ENCODE results near the gene GFAP.
A peak's percentile ranks its signal among the peaks of the same experiment; 100 is the strongest.
"Not testable (repeated sequence)": the region's sequence is repeated elsewhere in the genome, so short reads cannot be mapped to it uniquely, and the experiment has no call there.

GFAP gene

DNA sequence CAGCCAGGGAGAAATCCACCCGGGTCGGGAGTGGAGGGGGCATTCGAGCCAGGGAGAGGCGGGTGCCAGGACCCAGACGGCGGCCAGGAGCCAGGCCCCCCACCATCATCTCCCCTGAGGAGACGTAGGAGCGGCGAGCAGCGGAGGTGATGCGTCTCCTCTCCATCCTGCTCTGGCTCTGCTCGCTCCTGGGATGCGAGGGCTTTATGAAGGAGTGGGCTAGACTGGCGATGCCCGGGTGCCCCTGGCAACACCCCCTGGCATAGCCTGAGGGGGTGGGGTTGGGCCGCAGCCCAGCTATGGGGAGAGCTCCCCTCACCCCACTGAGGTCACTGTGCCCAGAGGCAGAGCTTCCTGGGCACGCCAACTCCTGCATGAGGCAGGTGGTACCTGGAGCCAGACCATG lies at the start of gene GFAP:
Gene GFAP (minus strand): TSS at position 180 of the 406 bp plus-strand sequence. CDS start 14 bp downstream, at position 166.
- no peak for DNase-seq (ENCODE audit: low read depth in 1 of 2, low spot score in 1 of 2)

DNA sequence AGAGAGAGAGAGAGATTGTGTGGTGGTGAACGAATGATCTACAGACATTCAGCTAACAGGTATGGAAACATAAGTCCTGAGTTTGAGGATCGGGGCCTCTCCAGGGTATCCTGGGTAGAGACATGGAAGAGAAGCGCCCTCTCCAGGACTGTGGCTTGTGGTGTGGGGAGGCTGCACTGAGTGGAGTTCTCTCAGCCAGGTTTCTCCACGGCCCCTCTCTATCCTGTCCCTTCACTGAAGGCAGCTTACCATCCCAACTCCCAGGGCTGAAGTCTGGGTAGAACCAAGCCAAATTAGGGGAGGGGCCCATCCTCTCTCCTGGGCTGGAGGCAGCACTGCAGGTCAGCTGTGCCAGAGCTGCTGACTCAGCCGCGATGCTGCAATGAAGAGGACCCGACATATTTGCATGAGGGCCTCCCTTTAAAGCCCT lies 46.6 kb upstream of the GFAP start:
- DNase-seq (ENCODE audit: low read depth in 1 of 2, low spot score in 1 of 2) = no peak

DNA sequence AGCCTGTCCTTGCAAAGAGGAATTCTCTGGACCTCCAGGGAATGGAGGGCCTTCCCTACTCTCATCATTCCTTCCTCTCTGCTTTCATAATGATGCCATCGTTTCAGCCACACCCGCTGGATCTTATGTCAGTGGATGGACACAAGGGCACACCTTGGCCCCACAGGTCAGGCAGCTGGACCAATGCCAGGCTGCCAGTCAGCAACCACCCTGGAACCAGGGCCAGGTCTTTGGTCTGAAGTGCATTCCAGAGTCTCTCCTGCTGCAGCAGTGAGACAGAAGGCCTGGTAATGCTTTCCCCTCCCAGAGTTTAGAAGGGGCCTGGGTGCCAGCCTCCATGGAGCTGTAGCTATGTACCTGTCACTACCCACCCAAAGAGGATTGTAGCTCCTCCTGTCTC lies 45.4 kb upstream of the GFAP start:
- DNase-seq (ENCODE audit: low read depth in 1 of 2, low spot score in 1 of 2) = no peak

DNA sequence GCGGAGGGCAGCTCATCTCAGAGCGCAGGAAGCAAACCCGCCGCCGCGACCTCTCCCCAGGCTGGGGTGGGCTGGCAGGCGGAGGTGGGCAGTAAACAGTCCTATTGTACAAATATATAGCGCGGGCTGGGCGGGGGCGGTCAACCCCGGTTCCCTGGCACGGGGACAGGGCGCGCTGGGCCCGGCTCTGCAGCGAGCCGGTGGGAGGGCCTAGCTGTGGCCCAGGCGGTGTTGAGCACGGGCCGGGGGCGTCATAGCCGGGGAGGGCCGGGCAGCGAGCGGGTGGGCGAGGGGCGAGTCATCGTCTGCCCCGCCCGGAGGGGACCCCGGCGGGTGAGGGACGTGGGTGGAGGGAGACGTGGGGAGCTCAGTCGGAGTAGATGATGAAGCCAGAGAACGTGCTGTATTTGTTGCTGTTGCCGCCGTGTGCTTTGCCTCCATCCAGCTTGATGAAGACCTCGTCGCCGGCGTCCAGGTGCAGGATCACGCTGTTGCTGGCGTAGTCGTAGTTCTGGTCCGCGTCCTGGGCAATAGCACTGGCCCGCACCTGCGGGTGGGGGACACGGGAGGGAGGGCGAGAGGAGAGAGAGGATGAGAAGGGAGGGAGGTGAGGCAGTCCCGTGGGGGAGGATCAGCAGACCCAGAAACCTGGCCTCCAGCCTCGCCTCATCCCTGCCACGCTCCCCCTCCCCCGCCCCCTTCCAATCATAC lies 44.7 kb upstream of the GFAP start:
- DNase-seq (ENCODE audit: low read depth in 1 of 2, low spot score in 1 of 2) = no peak

DNA sequence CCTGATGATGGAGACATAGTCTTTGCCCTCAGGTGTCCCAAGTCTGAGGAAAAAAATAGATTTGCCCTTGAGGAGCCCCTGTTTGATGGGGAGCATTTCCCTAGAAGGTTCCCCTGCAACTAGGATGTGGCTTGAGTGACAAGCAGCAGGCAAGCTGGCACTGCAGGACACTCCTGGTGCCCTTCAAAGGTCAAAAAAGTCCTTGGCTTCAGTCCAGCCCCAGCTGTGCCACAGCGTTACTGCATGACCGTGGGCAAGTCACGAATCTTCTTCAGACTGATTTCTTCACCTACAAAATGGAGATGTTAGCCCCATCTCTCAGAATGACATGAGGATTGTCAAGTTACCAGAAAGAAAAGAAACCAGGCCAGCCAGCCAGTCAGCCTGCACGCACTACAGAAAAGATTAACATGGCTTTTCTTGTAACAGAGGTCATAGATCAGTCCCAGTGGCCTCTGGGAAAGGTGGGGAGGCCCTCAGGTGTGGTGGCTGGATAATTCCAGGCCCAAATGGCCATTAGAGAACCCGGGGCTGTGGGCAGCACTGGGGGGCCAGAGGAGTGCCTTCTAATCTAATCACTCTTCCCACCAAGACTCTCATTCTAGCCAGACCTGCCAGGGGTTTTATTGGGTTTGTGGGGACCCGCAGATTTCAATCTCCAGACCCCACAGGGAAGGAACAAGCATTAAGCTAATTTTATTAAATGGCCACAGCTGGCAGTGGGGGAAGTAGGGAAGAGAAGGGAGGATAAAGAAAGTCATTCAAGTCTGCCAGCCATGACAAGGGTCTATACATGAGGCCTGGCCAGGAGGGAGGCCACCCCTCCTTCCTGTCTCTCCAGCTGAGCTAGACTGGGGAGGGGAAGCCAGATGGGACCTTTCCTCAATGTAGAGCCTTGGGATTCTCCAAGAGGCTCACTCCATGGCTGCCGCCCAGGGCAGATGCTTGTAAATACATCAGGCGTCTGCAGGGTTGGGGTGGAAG lies 42.0 kb upstream of the GFAP start:
- no peak for DNase-seq (ENCODE audit: low read depth in 1 of 2, low spot score in 1 of 2)

DNA sequence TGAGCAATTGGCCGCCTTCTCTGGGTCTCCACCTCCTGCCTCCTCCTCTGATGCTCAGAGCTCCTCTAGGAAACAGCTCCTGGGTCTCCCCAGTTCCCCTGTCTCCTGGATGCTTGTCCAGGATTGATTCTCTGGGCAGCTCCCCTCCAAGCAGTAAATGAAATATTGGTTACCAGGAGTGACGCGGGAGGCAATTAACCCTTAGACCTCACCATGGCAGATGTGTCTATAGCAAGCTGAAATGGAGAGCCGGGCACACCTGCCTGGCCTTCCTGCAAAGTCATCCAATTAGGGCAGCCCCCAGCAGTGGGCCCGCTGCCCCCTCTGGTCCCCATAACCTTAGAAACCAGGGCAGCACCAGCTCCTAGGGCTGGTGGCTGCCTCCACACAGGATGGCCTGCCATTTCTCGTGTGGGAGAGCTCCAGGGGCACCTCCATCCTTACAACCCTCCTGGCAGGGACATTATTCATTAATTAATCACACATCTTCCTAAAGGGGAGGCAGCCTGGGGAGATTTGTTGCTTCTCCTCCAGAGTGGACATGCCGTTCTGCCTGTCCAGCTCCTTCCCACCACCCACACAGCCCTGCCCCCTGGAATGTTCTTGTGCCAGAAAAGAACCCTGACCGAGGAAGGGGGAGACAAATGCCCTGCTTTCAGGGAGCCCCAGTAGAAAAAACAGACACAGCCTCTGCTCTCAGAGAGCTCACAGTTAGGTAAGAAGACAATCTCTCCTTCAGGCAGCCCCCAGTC lies 40.5 kb upstream of the GFAP start:
- no peak for DNase-seq (ENCODE audit: low read depth in 1 of 2, low spot score in 1 of 2)

DNA sequence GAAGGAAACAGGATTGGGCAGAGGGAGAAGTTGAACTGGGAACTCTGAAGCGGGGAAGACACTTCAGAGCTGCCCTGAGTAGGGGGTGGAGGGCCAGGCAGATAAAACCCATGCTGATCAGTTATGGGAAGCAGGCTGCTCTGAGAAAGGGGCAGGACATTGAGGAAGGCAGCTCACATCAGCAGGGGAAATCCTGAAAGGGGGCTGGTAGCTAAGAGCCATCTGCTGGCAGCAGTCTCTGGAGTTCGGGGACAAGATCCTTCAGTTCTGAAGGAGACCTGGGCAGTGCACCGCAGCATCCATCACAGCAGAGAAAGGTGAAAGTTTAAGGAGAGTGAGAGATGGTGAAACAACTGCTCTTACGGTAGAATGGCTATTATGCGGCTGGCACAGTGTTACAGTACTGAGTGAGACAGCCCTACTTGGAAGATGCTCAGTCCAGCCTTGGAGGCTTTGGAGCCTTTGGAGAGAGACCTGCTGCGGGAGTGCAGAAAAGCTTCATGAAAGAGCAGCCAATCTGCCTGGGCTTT lies 37.7 kb upstream of the GFAP start:
- no peak for DNase-seq (ENCODE audit: low read depth in 1 of 2, low spot score in 1 of 2)

DNA sequence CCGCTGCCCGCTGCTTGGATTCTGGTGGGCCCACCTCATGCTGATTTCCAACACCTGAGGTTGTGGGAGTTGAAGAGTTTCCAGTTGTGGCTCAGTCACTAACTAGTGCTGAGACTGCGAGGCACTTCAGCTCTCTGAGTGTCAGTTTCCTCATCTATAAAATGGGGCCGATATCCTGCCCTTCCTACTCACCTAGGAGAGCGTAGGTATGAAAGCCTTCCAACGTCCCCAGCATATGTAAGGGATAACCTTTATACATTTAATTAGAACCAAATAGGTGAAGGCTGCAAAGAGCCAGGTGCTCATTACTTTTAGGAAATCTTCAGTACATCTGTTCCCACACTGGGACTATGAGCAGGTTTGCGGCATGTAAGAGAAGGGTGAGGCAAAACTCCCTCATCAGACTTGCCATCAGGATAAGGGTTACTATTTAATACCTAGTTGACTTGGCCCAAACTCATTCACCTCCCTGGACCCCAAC lies 33.1 kb upstream of the GFAP start:
- DNase-seq (ENCODE audit: low read depth in 1 of 2, low spot score in 1 of 2) = no peak

DNA sequence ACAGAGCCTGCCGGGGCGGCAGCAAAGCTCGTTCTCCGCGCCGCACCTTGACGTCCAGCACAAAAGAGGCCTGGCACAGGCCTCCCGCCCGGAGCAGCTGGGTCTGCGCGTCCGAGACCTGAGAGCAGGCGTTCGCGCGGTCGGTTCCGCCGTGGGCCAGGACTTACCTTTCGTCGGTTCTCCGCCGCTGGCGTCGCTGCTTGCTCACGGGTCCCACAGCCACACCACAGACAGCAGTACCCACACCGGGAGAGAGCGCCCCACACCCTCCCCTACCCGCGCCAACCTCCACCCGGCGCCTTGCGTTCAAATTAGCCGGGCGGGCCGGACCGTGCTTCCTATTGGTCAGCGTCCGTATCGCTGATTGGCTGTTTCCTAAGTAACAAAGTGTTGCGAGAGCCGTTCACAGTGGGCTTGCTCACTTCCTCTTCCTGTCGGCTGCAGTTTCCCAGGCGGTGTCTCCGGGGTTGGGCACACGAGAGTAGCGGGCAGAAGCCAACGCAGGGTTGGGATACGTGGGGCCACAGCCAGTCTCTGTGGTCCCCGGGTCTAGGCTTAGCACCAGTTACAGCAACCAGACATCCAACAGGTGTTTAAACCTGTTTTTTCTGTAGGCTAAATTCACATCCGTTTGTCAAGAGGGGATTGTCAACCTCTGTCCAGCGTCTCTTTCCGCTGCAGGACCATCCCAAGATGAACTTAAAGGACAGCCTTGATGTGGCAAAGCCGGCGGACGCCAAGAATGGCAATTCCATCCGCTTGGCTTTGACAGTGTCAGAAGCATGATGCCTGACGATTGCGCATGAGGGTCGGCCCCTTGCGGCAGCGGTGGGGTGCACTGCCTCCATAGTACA lies 32.4 kb upstream of the GFAP start, which contains the start of gene KIF18B:
Gene KIF18B (minus strand): TSS at position 313 of the 854 bp plus-strand sequence. CDS start 11,429 bp downstream, outside the sequence.
- DNase-seq (ENCODE audit: low read depth in 1 of 2, low spot score in 1 of 2) = peak; percentile 75 to 76

DNA sequence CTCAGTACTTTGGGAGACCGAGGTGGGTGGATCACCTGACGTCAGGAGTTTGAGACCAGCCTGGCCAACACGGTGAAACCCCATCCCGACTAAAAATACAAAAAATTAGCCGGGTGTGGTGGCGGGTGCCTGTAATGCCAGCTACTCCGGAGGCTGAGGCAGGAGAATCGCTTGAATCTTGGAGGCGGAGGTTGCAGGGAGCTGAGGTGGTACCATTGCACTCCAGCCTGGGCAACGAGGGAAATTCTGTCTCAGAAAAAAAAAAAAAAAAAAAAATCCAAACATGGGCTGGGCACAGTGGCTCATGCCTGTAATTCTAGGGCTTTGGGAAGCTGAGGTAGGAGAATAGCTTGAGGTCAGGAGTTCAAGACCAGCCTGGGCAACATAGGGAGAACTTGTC lies 30.4 kb upstream of the GFAP start:
- DNase-seq (ENCODE audit: low read depth in 1 of 2, low spot score in 1 of 2) = not testable (repeated sequence)

DNA sequence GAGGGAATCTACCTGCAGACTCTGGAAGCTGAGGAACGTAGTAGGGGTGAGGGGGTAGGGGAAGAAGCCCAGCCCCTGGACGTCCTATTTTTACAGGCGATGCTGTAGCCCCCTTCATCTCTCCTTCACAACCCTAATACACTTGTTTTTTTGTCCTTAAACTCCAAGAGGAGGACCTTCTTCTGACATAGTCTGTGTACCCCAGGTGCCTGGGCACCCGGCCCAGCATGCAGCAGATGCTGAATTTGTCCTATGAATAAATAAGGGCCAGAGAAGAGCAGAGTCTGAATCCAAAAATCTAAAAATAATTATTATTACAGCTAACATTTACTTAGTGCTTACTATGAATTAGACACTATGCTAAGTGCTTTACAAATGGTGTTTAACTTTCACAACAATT lies 27.2 kb upstream of the GFAP start:
- no peak for DNase-seq (ENCODE audit: low read depth in 1 of 2, low spot score in 1 of 2)

DNA sequence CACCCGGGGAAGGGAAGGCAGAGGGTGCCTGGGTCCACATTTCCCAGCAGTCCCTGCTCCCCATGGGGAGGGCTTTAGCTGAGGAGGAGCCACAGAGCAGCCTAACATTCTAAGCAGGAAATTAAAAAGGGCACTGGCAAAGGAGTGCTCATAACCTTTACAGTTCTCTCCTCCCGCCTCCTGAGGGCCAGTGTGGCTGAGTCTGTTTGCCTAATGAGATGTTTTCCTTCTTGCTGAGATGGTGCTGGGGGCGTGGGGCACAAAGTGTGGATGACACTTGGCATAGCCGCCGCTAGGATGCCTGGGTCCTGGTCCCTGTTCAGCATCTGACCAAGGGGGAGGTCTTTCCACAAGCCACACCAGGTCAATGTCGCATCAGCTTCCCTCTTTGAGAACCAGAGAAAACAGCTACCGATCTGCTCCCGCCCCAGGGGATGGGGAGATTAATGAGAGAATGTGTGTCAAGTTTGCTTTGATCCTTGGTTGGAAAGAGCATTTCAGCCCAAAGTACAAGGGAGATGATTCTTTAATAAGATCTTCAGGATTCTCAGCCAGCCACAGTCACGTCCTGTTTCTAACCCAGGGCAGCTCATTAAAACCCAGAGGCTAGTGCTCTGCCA lies 26.5 kb upstream of the GFAP start:
- DNase-seq (ENCODE audit: low read depth in 1 of 2, low spot score in 1 of 2) = no peak

DNA sequence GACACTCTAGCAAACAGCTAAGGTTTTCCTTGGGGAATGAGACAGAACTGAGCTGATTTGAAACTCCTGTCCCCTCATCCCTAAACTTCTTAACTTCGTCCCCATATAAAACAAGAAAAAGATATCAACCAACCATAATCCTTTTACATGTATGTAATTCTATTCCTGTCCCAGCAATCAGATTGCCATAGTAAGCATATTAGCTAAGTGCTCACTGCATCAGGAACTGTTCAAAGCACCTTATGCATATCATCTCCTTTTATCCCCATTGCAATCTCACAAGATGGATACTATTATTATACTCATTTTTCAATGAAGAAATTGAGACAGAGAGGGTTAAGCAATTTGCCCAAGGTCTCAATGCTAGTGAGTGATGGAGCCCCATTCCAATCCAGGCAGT lies 25.5 kb upstream of the GFAP start:
- DNase-seq (ENCODE audit: low read depth in 1 of 2, low spot score in 1 of 2) = no peak

DNA sequence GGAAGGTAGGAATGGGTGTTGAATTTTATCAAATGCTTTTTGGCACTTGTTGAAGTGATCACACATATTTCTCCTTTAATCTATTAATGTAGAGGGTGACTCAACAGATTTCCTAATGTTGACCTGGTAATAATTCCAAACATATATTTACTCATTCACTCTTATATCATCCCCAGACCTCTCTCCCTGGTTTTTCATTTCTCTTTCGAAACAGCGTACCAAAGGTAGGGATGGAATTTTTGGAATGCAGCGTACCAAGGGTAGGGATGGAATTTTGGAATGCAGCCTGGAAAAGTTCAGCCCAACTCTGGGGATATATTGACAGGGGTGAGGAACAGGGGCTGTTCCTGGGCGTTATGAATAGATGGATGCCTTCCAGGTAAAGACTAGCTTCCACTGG lies 25.0 kb upstream of the GFAP start:
- no peak for DNase-seq (ENCODE audit: low read depth in 1 of 2, low spot score in 1 of 2)

DNA sequence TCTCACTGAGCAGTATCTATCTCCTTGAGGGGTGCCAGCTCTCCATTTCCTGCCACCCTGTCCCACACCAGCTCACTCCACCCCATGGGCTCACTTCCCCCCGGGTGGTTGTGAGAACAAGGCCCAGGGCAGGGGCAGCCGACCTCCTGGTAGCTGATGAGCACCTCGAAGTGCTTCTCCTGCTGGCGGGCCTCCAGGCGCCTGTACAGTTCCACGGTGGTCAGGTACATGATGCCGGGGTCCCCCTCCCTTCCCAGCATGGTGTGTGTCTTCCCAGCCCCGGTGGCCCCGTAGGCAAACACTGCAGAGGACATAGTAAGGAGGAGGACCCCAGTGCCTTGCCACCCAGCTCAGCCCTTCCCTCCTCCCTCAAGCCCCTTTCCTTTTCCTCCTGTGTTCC lies 19.8 kb upstream of the GFAP start:
- DNase-seq (ENCODE audit: low read depth in 1 of 2, low spot score in 1 of 2) = no peak

DNA sequence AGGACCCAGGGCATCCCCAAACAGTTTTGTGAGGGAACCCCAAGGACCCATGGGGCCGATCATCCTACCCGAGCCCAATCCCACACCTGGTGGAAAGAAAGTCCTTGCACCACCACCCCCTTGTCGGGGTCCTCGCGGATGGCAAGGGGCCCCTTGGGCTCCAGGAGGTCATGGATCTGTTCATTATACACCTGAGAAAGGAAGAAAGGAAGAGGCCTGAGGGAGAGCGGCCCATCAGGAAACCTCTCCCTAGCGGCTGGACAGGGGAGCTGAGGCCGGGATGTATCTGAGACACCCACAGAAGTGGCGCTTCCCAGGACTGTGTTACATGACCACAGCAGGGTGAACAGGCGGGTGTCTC lies 19.4 kb upstream of the GFAP start:
- no peak for DNase-seq (ENCODE audit: low read depth in 1 of 2, low spot score in 1 of 2)

DNA sequence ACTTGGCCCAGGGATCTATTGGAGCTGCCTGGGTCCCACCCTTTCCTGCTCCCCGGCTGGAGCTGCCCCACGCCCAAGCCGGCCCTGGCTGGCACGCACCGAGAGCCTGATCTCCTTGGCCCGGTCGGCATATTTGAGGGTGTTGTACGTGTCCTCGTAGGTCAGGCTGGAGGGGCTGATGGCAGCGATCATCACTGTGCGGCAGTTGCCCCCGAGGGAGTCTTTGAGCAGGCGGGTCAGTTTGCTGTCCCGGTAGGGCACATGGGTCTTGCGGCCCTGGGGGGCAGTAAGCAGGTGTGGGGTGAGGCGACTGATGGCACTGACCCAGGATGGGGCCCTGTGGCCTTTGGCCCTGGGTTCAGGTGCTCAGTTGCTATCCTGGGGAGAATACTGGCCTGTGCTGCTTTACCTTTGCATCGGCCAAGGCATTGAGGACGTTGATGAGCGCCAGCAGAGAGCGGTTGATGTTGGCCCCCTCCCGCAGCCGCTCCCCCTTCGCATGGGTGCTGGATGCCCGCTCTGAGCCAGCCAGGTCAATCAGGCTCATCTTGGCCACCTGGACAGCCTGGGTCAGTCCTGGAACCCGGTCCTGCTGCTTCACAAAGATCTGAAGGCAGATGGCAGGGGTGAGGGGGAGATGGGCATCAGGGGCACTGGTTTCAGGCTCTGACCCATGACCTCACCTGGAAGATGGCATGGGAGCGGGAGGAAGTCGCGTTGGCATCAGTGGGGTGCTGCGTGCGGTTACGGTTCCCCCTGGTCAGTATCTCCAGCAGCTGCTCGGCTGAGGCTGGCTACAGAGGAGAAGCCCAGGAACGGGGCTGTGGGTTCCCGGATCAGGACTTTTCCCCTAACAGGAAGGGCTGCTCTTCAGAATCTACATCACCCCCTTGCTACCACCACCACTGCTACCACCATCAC lies 18.8 kb upstream of the GFAP start:
- DNase-seq (ENCODE audit: low read depth in 1 of 2, low spot score in 1 of 2) = no peak

DNA sequence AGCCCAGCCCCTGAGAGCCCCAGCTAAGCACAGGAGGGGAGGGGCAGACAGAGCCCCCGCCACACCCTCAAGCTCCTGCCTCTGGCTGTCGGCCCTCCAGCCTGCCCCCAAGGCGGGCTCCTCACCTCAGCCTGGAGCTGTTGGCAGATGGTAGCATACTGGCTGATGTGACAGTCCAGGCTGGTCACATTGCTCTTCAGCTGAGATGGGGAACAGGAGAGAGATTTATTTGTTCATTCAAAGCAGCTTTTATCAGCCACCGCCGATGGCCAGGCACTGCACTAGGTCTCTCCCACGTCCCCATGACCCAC lies 17.4 kb upstream of the GFAP start:
- DNase-seq (ENCODE audit: low read depth in 1 of 2, low spot score in 1 of 2) = no peak

Measured in stimulated activated CD4-positive, alpha-beta T cell treated with anti-CD3 and anti-CD28 coated beads, Interleukin-15, amount 100 ng/mL, for 1 hour (primary cell).